Glomerular endothelial cell (primary cell): ENCODE results near the gene CRISPLD2. TPM values are rescaled to one million over a fixed set of nuclear protein-coding genes. Genes with fewer than 3 reads are reported as not detected.
"Not testable (repeated sequence)": the region's sequence is repeated elsewhere in the genome, so short reads cannot be mapped to it uniquely, and the experiment has no call there.

Experiments
- DNase-seq: peaks from one replicate; pipeline ENCODE4 v3.0.0-alpha.2; 2011; ENCODE audit warnings: low read depth, low spot score; ENCODE audit errors: extremely low read depth
- total RNA-seq: library from RNA; depleted of rRNA; stranded (reverse); fragments of >200 nt; gene quantifications from 2 replicates; pipeline ENCODE4 v1.2.3, GENCODE V29; 2015

CRISPLD2 gene
- total RNA-seq, 1 donor from 2014 or later: 9.9 TPM

- no peak for DNase-seq
Measured at GRCh38 chr16:84821179-84821578, 1.4 kb downstream of the CRISPLD2 start.

DNA sequence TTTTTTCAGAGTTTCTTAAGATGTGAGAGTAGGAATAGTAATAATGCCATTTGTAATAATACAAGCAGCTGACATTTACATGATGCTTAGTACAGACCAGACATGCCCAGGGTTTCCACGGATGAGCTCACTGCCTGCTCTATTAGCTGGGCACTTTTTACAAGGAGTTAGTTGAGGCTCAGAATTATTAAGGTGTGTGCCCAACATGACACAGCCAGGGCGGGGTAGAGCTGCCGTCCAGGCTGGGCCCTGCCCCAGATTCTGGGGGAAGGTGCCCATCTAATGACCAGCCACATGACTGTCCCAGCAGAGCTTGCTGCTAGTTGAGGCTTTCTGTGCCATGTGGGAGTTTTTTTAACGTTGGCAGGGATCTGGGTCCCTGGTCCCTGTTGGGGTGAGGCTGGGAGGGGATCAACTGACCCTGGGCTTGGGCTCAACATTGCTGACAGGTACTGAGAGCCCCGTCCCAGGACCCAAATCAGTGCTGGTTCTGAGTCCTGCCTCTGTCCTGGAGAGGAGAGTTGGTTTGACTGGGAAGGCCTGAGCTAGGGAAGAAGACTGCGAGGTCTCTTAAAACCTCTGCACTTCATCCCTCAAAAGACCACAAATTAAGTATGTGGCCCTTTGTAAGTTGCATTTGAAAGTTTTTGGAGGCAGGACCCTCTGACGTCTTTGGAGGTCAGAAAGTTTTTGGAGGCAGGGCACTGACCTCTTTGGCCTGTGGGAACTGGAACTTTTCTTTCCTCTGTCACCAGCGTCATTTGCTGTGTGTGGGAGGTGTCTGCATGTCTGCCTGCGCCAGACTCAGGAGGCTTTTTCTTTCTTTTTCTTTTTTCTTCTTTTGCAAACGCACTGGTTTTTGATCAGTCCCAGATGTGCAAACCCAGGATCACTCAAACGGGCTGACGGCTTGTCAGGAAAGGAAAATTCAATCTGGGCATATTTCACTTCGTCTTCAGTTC lies 2.2 kb downstream of the CRISPLD2 start:
- DNase-seq: no peak

- no peak for DNase-seq
Measured at GRCh38 chr16:84822990-84823389, 3.2 kb downstream of the CRISPLD2 start.

DNA sequence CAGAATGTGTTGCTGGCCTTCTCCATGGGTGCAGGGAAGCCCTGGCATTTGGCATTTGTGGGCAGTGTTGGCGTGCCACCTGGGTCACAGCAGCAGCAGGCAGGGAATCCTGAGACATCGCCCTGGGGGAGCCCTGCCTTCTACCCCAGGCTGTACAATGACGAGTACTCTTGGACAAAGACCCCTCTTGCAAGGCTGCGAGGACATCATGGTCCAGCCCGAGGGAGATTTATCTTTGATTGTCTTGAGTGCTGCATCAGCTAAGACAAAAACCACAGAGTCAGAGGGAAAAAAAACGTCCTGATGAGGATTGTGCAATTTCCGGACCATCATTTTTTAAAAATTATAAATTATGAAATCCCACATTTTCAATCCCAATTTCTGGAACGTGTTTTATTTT lies 3.7 kb downstream of the CRISPLD2 start:
- DNase-seq: no peak

- no peak for DNase-seq
Measured at GRCh38 chr16:84823926-84824325, 4.1 kb downstream of the CRISPLD2 start.

- no peak for DNase-seq
Measured at GRCh38 chr16:84825896-84826557, 6.2 kb downstream of the CRISPLD2 start.

- no peak for DNase-seq
Measured at GRCh38 chr16:84826558-84826941, 6.8 kb downstream of the CRISPLD2 start.

GRCh38 chr16:84827131-84827574 lies 7.4 kb downstream of the CRISPLD2 start:
- DNase-seq: no peak

DNA sequence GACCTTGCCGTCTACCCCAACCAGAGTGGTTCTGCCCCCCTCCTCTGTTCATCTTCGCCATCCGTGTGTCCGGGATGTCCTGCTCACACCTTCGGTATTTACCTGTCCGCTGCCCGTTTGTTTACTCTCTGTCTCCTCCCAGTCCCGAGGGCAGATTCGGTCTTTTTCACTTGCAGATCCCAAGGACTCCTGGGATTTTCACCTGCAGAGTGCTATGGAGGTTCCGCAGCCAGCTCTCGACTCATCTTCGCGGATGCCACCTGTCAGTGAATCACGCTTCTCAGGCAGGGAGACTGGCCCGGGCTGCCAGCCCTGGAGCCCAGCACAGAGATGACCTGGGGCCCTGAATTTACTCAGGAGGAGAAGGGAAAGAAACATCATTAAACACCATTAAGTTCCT lies 8.1 kb downstream of the CRISPLD2 start:
- no peak for DNase-seq

GRCh38 chr16:84828322-84828721 lies 8.5 kb downstream of the CRISPLD2 start:
- no peak for DNase-seq

GRCh38 chr16:84829168-84829965 lies 9.6 kb downstream of the CRISPLD2 start:
- no peak for DNase-seq

DNA sequence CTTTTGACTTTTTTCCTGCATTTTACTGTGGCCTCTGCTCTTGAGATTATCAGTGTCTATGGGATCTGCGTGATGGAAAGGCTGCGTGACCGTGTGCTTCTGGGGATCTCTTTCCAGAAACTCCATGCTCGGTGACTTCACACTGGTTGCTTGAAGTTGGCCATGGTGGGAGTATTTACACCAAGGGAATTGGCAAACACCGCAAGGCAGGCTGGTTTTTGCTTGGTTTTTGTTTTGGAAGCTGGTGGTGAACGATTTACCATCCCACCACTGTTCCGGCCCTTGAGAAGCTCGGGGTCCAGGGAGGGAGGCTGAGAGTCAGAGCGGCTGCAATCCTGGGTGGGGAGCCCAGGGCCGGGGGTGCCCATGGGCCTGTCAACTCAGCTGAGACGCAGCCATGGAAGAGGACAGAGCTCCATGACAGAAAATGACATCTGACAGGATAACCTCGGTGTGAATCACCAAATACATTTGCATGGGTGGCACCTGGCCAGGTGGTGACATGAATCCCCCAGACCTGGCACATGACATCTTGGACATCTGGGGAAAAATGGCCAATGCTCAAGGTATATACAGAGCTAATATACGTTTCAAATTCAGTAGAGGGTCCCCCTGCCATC lies 11.1 kb downstream of the CRISPLD2 start:
- no peak for DNase-seq

DNA sequence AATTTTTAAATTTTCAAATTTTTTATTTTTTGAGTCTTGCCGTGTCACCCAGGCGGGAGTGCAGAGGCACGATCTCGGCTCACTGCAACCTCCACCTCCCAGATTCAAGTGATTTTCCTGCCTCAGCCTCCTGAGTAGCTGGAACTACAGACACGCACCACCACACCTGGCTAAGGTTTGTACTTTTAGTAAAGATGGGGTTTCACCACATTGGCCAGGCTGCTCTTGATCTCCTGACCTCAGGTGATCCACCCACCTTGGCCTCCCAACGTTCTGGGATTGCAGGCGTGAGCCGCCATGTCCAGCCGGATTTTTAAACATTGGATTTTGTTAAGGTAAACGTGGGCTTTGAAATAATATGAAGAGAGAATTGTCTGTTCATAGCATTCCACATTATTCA lies 11.9 kb downstream of the CRISPLD2 start:
- DNase-seq: not testable (repeated sequence)

- no peak for DNase-seq
Measured at GRCh38 chr16:84832488-84833143, 12.8 kb downstream of the CRISPLD2 start.

DNA sequence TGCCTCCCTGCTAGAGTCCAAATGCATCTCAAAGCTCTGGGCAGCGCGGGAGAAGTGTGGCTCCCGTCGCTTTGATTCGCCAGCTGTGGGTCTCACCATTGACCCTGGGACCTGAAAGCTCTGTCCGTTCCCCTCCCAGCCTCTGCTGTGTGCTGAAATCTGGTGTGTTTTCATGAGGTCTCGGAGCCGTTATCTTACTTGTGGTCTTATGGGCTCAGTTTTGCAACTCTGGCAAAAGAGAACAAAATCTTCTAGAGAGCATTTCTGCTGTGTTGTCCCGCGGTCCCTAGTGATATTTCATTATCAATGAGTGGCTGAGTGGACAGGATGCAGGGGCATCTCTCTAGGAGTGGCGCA lies 13.3 kb downstream of the CRISPLD2 start:
- DNase-seq: no peak

- DNase-seq: no peak
Measured at GRCh38 chr16:84833542-84834402, 14.0 kb downstream of the CRISPLD2 start.

DNA sequence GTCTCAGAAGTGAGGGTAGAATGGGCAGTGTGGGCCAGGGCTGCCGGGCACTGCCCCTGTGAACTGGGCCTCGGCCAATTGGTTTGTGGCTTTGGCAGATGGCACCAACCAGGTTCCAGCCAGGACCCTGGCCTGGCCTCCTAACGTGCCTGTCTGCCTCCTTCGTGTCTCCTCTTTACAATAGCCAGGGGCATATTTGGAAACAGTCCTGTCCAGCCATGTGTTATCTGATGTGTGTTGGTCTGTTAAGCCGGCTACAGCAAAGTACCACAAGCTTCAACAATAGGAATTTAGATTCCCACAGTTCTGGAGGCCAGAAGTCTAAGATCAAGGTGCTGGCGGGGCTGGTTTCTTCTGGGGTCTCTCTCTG lies 14.6 kb downstream of the CRISPLD2 start:
- no peak for DNase-seq

GRCh38 chr16:84836234-84836647 lies 16.5 kb downstream of the CRISPLD2 start:
- no peak for DNase-seq

- no peak for DNase-seq
Measured at GRCh38 chr16:84836967-84837366, 17.2 kb downstream of the CRISPLD2 start.
